ENCODE measurements around the gene MYO18B.

Gene MYO18B

GRCh38 chr22:26056455-26057200 is 314.6 kb downstream of the MYO18B start:
- no peak for DNase-seq

- DNase-seq: no peak
Observed at GRCh38 chr22:26057731-26058130, 315.7 kb downstream of the MYO18B start.

GRCh38 chr22:26064048-26064447 is 322.1 kb downstream of the MYO18B start:
- no peak for DNase-seq

- DNase-seq: no peak
Observed at GRCh38 chr22:26065847-26066246, 323.9 kb downstream of the MYO18B start.

- DNase-seq: peak; percentile 48
Observed at GRCh38 chr22:26066534-26066933, 324.5 kb downstream of the MYO18B start.

GRCh38 chr22:26068571-26068970 is 326.6 kb downstream of the MYO18B start:
- DNase-seq: no peak

- DNase-seq: no peak
Observed at GRCh38 chr22:26072621-26073020, 330.6 kb downstream of the MYO18B start.

- no peak for DNase-seq
Observed at GRCh38 chr22:26075251-26075650, 333.3 kb downstream of the MYO18B start.

GRCh38 chr22:26079009-26079408 is 337.0 kb downstream of the MYO18B start:
- no peak for DNase-seq
